ENCODE measurements around the gene HNRNPH1. TPM values are rescaled to one million over a fixed set of nuclear protein-coding genes. Genes with fewer than 3 reads are reported as not detected.

HNRNPH1 gene
- total RNA-seq, 1 experiment from 2014 or later, result 723 TPM

GRCh38 chr5:179615203-179615602, 8.3 kb downstream of the HNRNPH1 start:
- Histone ChIP-seq H3K4me1 (replicated peaks; ENCODE audit: insufficient read depth) (peaks cover 11% of the 10 kb centered on the region), H3K4me2 (no peak overlapping the region), H3K9me3 (ENCODE audit: insufficient read depth, low read depth) (no peaks in the 10 kb centered on the region), H3K4me3 (no peak overlapping the region), H3K79me2 (ENCODE audit: low read depth) (peaks cover 64% of the 10 kb centered on the region), H3K27ac (no peak overlapping the region), H3F3A (ENCODE audit: insufficient read depth, low read depth) (peaks cover 99% of the 10 kb centered on the region), H3K27me3 (ENCODE audit: insufficient read depth, low read depth) (no peaks in the 10 kb centered on the region), H4K20me1 (ENCODE audit: insufficient read depth) (peaks cover 94% of the 10 kb centered on the region), H3K36me3 (ENCODE audit: low read depth) (peaks cover 88% of the 10 kb centered on the region), H2AFZ (no peak overlapping the region), H3K9me2 (ENCODE audit: insufficient read depth) (no peaks in the 10 kb centered on the region)
- no peak for TF ChIP-seq CTCF (conservative IDR thresholded peaks at IDR 0.05)
- no peak for TF ChIP-seq EZH2 (IDR thresholded peaks at IDR 0.05; ENCODE audit: low read depth)
- CTCF ChIA-PET, result no interaction called here
- POLR2A ChIA-PET (ENCODE audit: unreplicated experiment), result interaction anchor here (0.5 to 0.6 kb wide), 2 partner anchors 88 to 207 kb away, joined by 3 to 7 read pairs; no protein-coding TSS in a partner anchor
- no TSS peak for BruUV-seq (replicated peaks)
- no peak for DNase-seq
- intact Hi-C loops (cut with micrococcal nuclease; ENCODE audit: unreplicated experiment), result no loop called here

DNA sequence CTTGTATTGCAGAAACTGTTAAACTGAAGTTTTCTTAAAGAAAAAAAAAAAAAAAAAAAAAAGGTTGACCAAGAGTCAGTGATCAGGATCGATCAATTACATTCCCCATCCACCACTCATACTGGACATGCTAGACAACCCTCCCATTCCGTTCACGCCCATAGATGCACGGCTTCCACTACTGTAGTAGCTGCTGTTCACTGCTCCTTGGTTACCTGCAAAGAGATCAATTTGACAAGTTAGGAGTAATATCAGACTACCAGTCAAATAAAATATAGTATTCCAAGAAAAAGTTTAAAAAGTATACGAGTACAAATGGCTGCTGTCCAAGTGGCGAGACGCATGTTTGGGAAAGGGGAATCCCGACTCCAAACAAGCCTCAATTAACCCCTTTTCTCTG, 8.7 kb downstream of the HNRNPH1 start:
- CTCF ChIA-PET, result interaction anchor here (0.6 kb wide), 1 partner anchor 984 kb away, joined by 3 read pairs; no protein-coding TSS in a partner anchor
- no peak for TF ChIP-seq EZH2 (IDR thresholded peaks at IDR 0.05; ENCODE audit: low read depth)
- TF ChIP-seq CTCF (conservative IDR thresholded peaks at IDR 0.05), result no peak
- Histone ChIP-seq H3K4me1 (replicated peaks; ENCODE audit: insufficient read depth) (peaks cover 7% of the 10 kb centered on the region), H3K27me3 (ENCODE audit: insufficient read depth, low read depth) (no peaks in the 10 kb centered on the region), H2AFZ (no peak overlapping the region), H3K79me2 (ENCODE audit: low read depth) (peaks cover 59% of the 10 kb centered on the region), H3K36me3 (ENCODE audit: low read depth) (peaks cover 83% of the 10 kb centered on the region), H4K20me1 (ENCODE audit: insufficient read depth) (peaks cover 94% of the 10 kb centered on the region), H3K9me2 (ENCODE audit: insufficient read depth) (no peaks in the 10 kb centered on the region), H3F3A (ENCODE audit: insufficient read depth, low read depth) (peaks cover 99% of the 10 kb centered on the region), H3K4me3 (no peak overlapping the region), H3K27ac (no peak overlapping the region), H3K9me3 (ENCODE audit: insufficient read depth, low read depth) (no peaks in the 10 kb centered on the region), H3K4me2 (no peak overlapping the region)
- POLR2A ChIA-PET (ENCODE audit: unreplicated experiment), result interaction anchor here (0.5 to 0.7 kb wide), 4 partner anchors 16 to 207 kb away, joined by 3 to 7 read pairs (median 6); no protein-coding TSS in a partner anchor
- BruUV-seq (replicated peaks), result no TSS peak
- no peak for DNase-seq
- intact Hi-C loops (cut with micrococcal nuclease; ENCODE audit: unreplicated experiment), result no loop called here

DNA sequence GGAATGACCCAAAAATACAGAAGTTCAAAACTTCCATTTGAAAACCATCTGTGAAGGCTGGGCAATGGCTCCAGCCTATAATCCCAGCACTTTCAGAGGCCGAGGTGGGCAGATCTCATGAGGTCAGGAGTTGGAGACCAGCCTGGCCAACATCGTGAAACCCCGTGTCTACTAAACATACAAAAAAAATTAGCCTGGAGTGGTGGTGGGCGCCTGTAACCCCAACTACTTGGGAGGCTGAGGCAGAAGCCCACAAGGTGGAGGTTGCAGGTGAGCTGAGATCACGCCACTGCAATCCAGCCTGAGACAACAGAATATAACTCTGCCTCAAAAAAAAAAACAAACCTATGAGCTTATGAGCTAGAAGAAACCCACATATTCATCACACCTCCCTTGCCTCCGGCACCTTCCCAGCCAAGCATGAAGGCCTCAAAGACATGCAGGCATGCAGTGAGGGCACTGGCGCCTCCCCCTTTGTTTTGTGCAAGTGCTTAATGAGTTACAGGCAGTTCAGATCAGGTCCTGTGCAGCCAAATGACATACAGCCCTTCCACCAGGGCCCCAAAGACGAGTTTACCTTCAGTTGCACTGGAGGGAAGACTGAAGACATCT, 9.9 kb downstream of the HNRNPH1 start:
- Histone ChIP-seq H3K4me1 (replicated peaks; ENCODE audit: insufficient read depth) (no peaks in the 10 kb centered on the region; the same call in 1 of the 2 replicates), H3K27ac (no peak overlapping the region), H2AFZ (no peak overlapping the region), H3F3A (ENCODE audit: insufficient read depth, low read depth) (peaks cover 99% of the 10 kb centered on the region), H3K4me2 (no peak overlapping the region), H4K20me1 (ENCODE audit: insufficient read depth) (peaks cover 93% of the 10 kb centered on the region), H3K4me3 (no peak overlapping the region), H3K27me3 (ENCODE audit: insufficient read depth, low read depth) (no peaks in the 10 kb centered on the region), H3K9me2 (ENCODE audit: insufficient read depth) (no peaks in the 10 kb centered on the region), H3K9me3 (ENCODE audit: insufficient read depth, low read depth) (no peaks in the 10 kb centered on the region), H3K36me3 (ENCODE audit: low read depth) (peaks cover 77% of the 10 kb centered on the region), H3K79me2 (ENCODE audit: low read depth) (peaks cover 48% of the 10 kb centered on the region)
- CTCF ChIA-PET, result no interaction called here
- no peak for DNase-seq
- POLR2A ChIA-PET (ENCODE audit: unreplicated experiment), result interaction anchor here (0.6 to 0.7 kb wide), 2 partner anchors 105 to 293 kb away, joined by 3 to 15 read pairs; no protein-coding TSS in a partner anchor
- TF ChIP-seq EZH2 (IDR thresholded peaks at IDR 0.05; ENCODE audit: low read depth), result no peak
- no peak for TF ChIP-seq CTCF (conservative IDR thresholded peaks at IDR 0.05)
- no TSS peak for BruUV-seq (replicated peaks)
- intact Hi-C loops (cut with micrococcal nuclease; ENCODE audit: unreplicated experiment), result no loop called here
